H1 (cell line): ENCODE data around the gene PTGDS. TPM values are rescaled to one million over a fixed set of nuclear protein-coding genes. Genes with fewer than 3 reads are reported as not detected.

Experiments
- CTCF ChIA-PET: fragments of 300-600 bp; sonication (Branson Sonifier 250); formaldehyde crosslinking; loops from one replicate; lab custom pipeline; 2021; ENCODE audit not compliant: partially characterized antibody; lab: Charles Lee
- POLR2A ChIA-PET: fragments of 300-600 bp; sonication (Branson Sonifier 250); formaldehyde crosslinking; loops from one replicate; lab custom pipeline; 2021; ENCODE audit warnings: inconsistent platforms; ENCODE audit not compliant: partially characterized antibody; lab: Charles Lee
- DNase-seq, 2 experiments: peaks; one replicate each; pipeline versions ENCODE4 v3.0.0 to v3.0.0-alpha.2; 2010 to 2022; ENCODE audit warnings: low spot score in 2 of 2, low read depth in 1 of 2, mixed read lengths in 1 of 2
- FAIRE-seq: peaks from 2 replicates; lab custom pipeline; 2011; peaks lifted over from hg19 to GRCh38; lab: Jason Lieb, UNC
- H2AFZ ChIP-seq: 2 replicates; pipeline ENCODE4 v1.8.1; 2012; ENCODE audit warnings: low read length, inconsistent platforms
- H2AK5ac ChIP-seq: 2 replicates; pipeline ENCODE4 v1.6.1; 2013; ENCODE audit warnings: low read depth, low read length
- H2BK120ac ChIP-seq: replicated peaks from 2 replicates; pipeline ENCODE3; 2013; ENCODE audit warnings: low read depth, low read length, inconsistent platforms
- H2BK12ac ChIP-seq: 2 replicates; pipeline ENCODE4 v1.6.1; 2013; ENCODE audit warnings: low read depth, low read length
- H2BK15ac ChIP-seq: 2 replicates; pipeline ENCODE4 v1.6.1; 2013; ENCODE audit warnings: low read length
- H2BK20ac ChIP-seq: 2 replicates; pipeline ENCODE4 v1.6.1; 2013; ENCODE audit warnings: low read length
- H2BK5ac ChIP-seq: 2 replicates; pipeline ENCODE4 v1.6.1; 2013; ENCODE audit warnings: low read depth, low read length
- H3K14ac ChIP-seq: 2 replicates; pipeline ENCODE4 v1.6.1; 2013; ENCODE audit warnings: inconsistent platforms; ENCODE audit not compliant: insufficient read length
- H3K18ac ChIP-seq: 2 replicates; pipeline ENCODE4 v1.6.1; 2013; ENCODE audit warnings: low read length; ENCODE audit errors: extremely low read depth
- H3K23ac ChIP-seq: 2 replicates; pipeline ENCODE4 v1.6.1; 2013; ENCODE audit warnings: inconsistent platforms; ENCODE audit not compliant: insufficient read length
- H3K23me2 ChIP-seq: 2 replicates; pipeline ENCODE4 v1.6.1; 2013; ENCODE audit warnings: low read depth, low read length
- H3K27ac ChIP-seq: 2 replicates; pipeline ENCODE4 v1.6.1; 2011; ENCODE audit warnings: low read depth, low read length, inconsistent platforms
- H3K27me3 ChIP-seq, 4 experiments: replicated peaks in 1 of 4; 1 replicate in 1 of 4; 2 replicates in 3 of 4; pipeline versions ENCODE4 v1.6.1 to v1.8.1; 2011 to 2013; ENCODE audit warnings: low read length in 3 of 4, mild to moderate bottlenecking in 3 of 4, inconsistent platforms in 2 of 4, mixed read lengths in 2 of 4, moderate library complexity in 1 of 4; ENCODE audit not compliant: control insufficient read depth in 3 of 4, insufficient read depth in 3 of 4; ENCODE audit errors: extremely low read depth in 1 of 4
- H3K36me3 ChIP-seq, 4 experiments: 2 replicates each; pipeline versions ENCODE4 v1.6.1 to v1.8.1; 2011 to 2013; ENCODE audit warnings: mild to moderate bottlenecking in 4 of 4, low read length in 3 of 4, moderate library complexity in 2 of 4, control low read depth in 1 of 4, inconsistent platforms in 1 of 4; ENCODE audit not compliant: insufficient read depth in 4 of 4, control insufficient read depth in 2 of 4
- H3K4ac ChIP-seq: replicated peaks from 2 replicates; pipeline ENCODE3; 2013; ENCODE audit warnings: low read length, low read depth, mixed read lengths, inconsistent platforms; ENCODE audit not compliant: insufficient read length
- H3K4me1 ChIP-seq, 4 experiments: replicated peaks in 1 of 4; 1 replicate in 1 of 4; 2 replicates in 3 of 4; pipeline versions ENCODE4 v1.6.1 to v1.8.1; 2011 to 2013; ENCODE audit warnings: low read length in 3 of 4, inconsistent platforms in 2 of 4, mixed read lengths in 1 of 4; ENCODE audit not compliant: insufficient read depth in 4 of 4, control insufficient read depth in 3 of 4
- H3K4me2 ChIP-seq, 2 experiments: 2 replicates each; pipeline versions ENCODE4 v1.6.1 to v1.8.1; 2011 to 2013; ENCODE audit warnings: low read depth in 2 of 2, low read length in 2 of 2, control low read depth in 1 of 2, inconsistent platforms in 1 of 2, mild to moderate bottlenecking in 1 of 2; ENCODE audit not compliant: insufficient read depth in 1 of 2
- H3K4me3 ChIP-seq, 4 experiments: fragments of 200-600, 300-600 bp in 1 of 4; sonication (generic), shearing (Covaris generic), sonication (Bioruptor Twin) in 1 of 4; 2 replicates each; pipeline versions ENCODE4 v1.5.1 to v1.8.1; 2011 to 2016; ENCODE audit warnings: low read length in 4 of 4, low read depth in 3 of 4, control low read depth in 2 of 4, inconsistent platforms in 2 of 4, mild to moderate bottlenecking in 2 of 4, mixed read lengths in 1 of 4, moderate library complexity in 1 of 4; ENCODE audit not compliant: insufficient read depth in 2 of 4; ENCODE audit errors: extremely low read depth in 1 of 4
- H3K56ac ChIP-seq: replicated peaks from 2 replicates; pipeline ENCODE3; 2013; ENCODE audit warnings: low read depth, mild to moderate bottlenecking, mixed read lengths, low read length, inconsistent platforms; ENCODE audit not compliant: insufficient read length
- H3K79me1 ChIP-seq: 2 replicates; pipeline ENCODE4 v1.6.1; 2013; ENCODE audit warnings: low read depth, low read length, control low read depth
- H3K79me2 ChIP-seq, 2 experiments: 2 replicates each; pipeline versions ENCODE4 v1.6.1 to v1.8.1; 2012 to 2013; ENCODE audit warnings: low read length in 2 of 2, mild to moderate bottlenecking in 2 of 2, inconsistent platforms in 1 of 2; ENCODE audit not compliant: insufficient read depth in 2 of 2, control insufficient read depth in 1 of 2
- H3K9ac ChIP-seq, 4 experiments: replicated peaks in 1 of 4; 1 replicate in 1 of 4; 2 replicates in 3 of 4; pipeline versions ENCODE4 v1.6.1 to v1.8.1; 2011 to 2013; ENCODE audit warnings: low read depth in 3 of 4, low read length in 3 of 4, control low read depth in 2 of 4, mild to moderate bottlenecking in 2 of 4, moderate library complexity in 2 of 4, inconsistent platforms in 1 of 4; ENCODE audit errors: extremely low read depth in 1 of 4
- H3K9me3 ChIP-seq, 2 experiments: 2 replicates each; pipeline versions ENCODE4 v1.6.1 to v1.8.1; 2012 to 2013; ENCODE audit warnings: mild to moderate bottlenecking in 2 of 2, moderate library complexity in 2 of 2, control low read depth in 1 of 2, inconsistent platforms in 1 of 2, low read depth in 1 of 2, low read length in 1 of 2, mixed read lengths in 1 of 2; ENCODE audit not compliant: insufficient read depth in 2 of 2
- H4K20me1 ChIP-seq, 2 experiments: replicated peaks in 1 of 2; 2 replicates each; pipeline versions ENCODE3 to v1.8.1; 2011 to 2013; ENCODE audit warnings: inconsistent platforms in 2 of 2, low read length in 2 of 2, mild to moderate bottlenecking in 1 of 2; ENCODE audit not compliant: insufficient read depth in 2 of 2, control insufficient read depth in 1 of 2
- H4K5ac ChIP-seq: 2 replicates; pipeline ENCODE4 v1.6.1; 2013; ENCODE audit warnings: low read length, low read depth, mixed read lengths, inconsistent platforms; ENCODE audit not compliant: insufficient read length
- H4K8ac ChIP-seq: 2 replicates; pipeline ENCODE4 v1.8.0; 2013; ENCODE audit warnings: mild to moderate bottlenecking, moderate library complexity, low read length, inconsistent platforms; ENCODE audit not compliant: insufficient read depth; ENCODE audit errors: extremely low read depth
- H4K91ac ChIP-seq: replicated peaks from 2 replicates; pipeline ENCODE3; 2013; ENCODE audit warnings: low read length, mixed read lengths, inconsistent platforms; ENCODE audit not compliant: insufficient read length
- ASH2L ChIP-seq: fragments of 200-600, 300-600 bp; sonication (generic); IDR thresholded peaks from one replicate; pipeline ENCODE4 v1.7.1; 2017; ENCODE audit warnings: low read length
- BACH1 ChIP-seq: IDR thresholded peaks from 2 replicates; pipeline ENCODE4 v1.6.1; 2012; ENCODE audit warnings: low read length, improper control_type of control experiment
- BCL11A ChIP-seq, 2 experiments: IDR thresholded peaks; one replicate each; pipeline ENCODE4 v1.6.1; 2011; ENCODE audit warnings: low read depth in 2 of 2, low read length in 2 of 2, mild to moderate bottlenecking in 2 of 2
- CREB1 ChIP-seq: IDR thresholded peaks from 2 replicates; pipeline ENCODE4 v1.6.1; 2012; ENCODE audit warnings: inconsistent platforms
- CTBP2 ChIP-seq: IDR thresholded peaks from 2 replicates; pipeline ENCODE4 v1.7.0; 2011; ENCODE audit warnings: borderline replicate concordance, mild to moderate bottlenecking, moderate library complexity, mixed read lengths, low read length; ENCODE audit not compliant: insufficient read depth, insufficient read length
- EP300 ChIP-seq, 2 experiments: IDR thresholded peaks; 1 replicate in 1 of 2; 2 replicates in 1 of 2; pipeline ENCODE4 v1.6.1; 2011 to 2012; ENCODE audit warnings: low read depth in 2 of 2, low read length in 2 of 2, mild to moderate bottlenecking in 2 of 2, borderline replicate concordance in 1 of 2, inconsistent platforms in 1 of 2, moderate library complexity in 1 of 2
- JUND ChIP-seq: IDR thresholded peaks from 2 replicates; pipeline ENCODE4 v1.6.1; 2011; ENCODE audit warnings: mild to moderate bottlenecking, improper control_type of control experiment, low read length
- POLR2A ChIP-seq, 2 experiments: IDR thresholded peaks; 1 replicate in 1 of 2; 2 replicates in 1 of 2; pipeline ENCODE4 v1.6.1; 2011; ENCODE audit warnings: low read depth in 2 of 2, low read length in 2 of 2, mild to moderate bottlenecking in 2 of 2; ENCODE audit errors: control extremely low read depth in 1 of 2
- RXRA ChIP-seq: IDR thresholded peaks from 2 replicates; pipeline ENCODE4 v1.6.1; 2011; ENCODE audit warnings: low read depth, mild to moderate bottlenecking, low read length, moderate library complexity; ENCODE audit not compliant: insufficient read depth
- SIN3A ChIP-seq, 2 experiments: IDR thresholded peaks in 1 of 2; conservative IDR thresholded peaks in 1 of 2; 2 replicates each; pipeline ENCODE4 v1.6.1; 2011 to 2012; ENCODE audit warnings: low read length in 2 of 2, improper control_type of control experiment in 1 of 2, low read depth in 1 of 2, mild to moderate bottlenecking in 1 of 2
- SIX5 ChIP-seq: IDR thresholded peaks from 2 replicates; pipeline ENCODE4 v1.6.1; 2011; ENCODE audit warnings: mild to moderate bottlenecking, low read depth, low read length
- SP2 ChIP-seq: IDR thresholded peaks from 2 replicates; pipeline ENCODE4 v1.6.1; 2012; ENCODE audit warnings: mild to moderate bottlenecking, low read length, inconsistent platforms
- TBP ChIP-seq: IDR thresholded peaks from 2 replicates; pipeline ENCODE4 v1.6.1; 2011; ENCODE audit warnings: low read depth, low read length, improper control_type of control experiment
- TCF12 ChIP-seq: IDR thresholded peaks from 2 replicates; pipeline ENCODE4 v1.6.1; 2011; ENCODE audit warnings: low read depth, mild to moderate bottlenecking, low read length
- YY1 ChIP-seq: IDR thresholded peaks from 2 replicates; pipeline ENCODE4 v1.6.1; 2011; ENCODE audit warnings: low read depth, mild to moderate bottlenecking, low read length
- WGBS, 2 experiments: shearing (Covaris generic) in 1 of 2; methylation state at CpG; one replicate each; pipeline versions ENCODE4 v1.1.6 to v1.1.7; 2013 to 2015; ENCODE audit warnings: low lambda C conversion rate in 2 of 2, mixed read lengths in 2 of 2, inconsistent platforms in 1 of 2, low coverage in 1 of 2, missing lambda C conversion rate in 1 of 2; ENCODE audit not compliant: insufficient replicate concordance in 2 of 2, insufficient coverage in 1 of 2, insufficient read length in 1 of 2; ENCODE audit errors: extremely low coverage in 1 of 2, missing lambda C conversion rate in 1 of 2; 5-methylcytosine and 5-hydroxymethylcytosine counted together
- polyA plus RNA-seq, 7 experiments: library from polyadenylated mRNA; depleted of rRNA in 3 of 7; stranded (reverse) in 5 of 7; unstranded in 2 of 7; fragments of >200 nt in 5 of 7; fragments of 200-250 nt in 2 of 7; gene quantifications; 1 replicate in 5 of 7; 2 replicates in 1 of 7; 4 replicates in 1 of 7; pipeline versions ENCODE4 v1.2.1 to v1.2.3, GENCODE V29; 2011 to 2013; ENCODE audit warnings: missing spikeins in 2 of 7, mixed read lengths in 2 of 7
- total RNA-seq: library from RNA; stranded (reverse); fragmentation: NEBNext Ultra II Directional; extraction: Animal tissue kit (Norgen Biotek cat#: 25700); gene quantifications from 2 replicates; pipeline ENCODE4 v1.2.1, GENCODE V29; 2021

PTGDS gene
- total and polyA plus RNA-seq, 2 of the 8 experiments (the other 6 are each of a cell fraction or from before 2014, with no cell fraction given): 1.7 to 2.3 TPM

GRCh38 chr9:136939996-136940525 is 37.2 kb upstream of the PTGDS start:
- ChIA-PET POLR2A (interaction anchor here (0.9 kb wide), 1 partner anchor 9 kb away, joined by 3 read pairs; no protein-coding TSS in a partner anchor), CTCF (interaction anchor here (1.2 to 1.6 kb wide), 2 partner anchors 89 to 96 kb away, joined by 4 to 6 read pairs; partner anchors contain the start of gene ABCA2)
- TF ChIP-seq RXRA (no peak), TBP (no peak), JUND (no peak), BACH1 (no peak), TCF12 (no peak), YY1 (no peak), EP300 (IDR thresholded peaks at IDR 0.05; ENCODE audit: borderline replicate concordance in 1 of 2, low read depth in 2 of 2, low read length in 2 of 2) (no peak), CTBP2 (no peak), POLR2A (IDR thresholded peaks at IDR 0.05; ENCODE audit: control extremely low read depth in 1 of 2, low read depth in 2 of 2, low read length in 2 of 2) (no peak), SIN3A (conservative IDR thresholded peaks at IDR 0.05 in 1 of 2, IDR thresholded peaks at IDR 0.05 in 1 of 2; ENCODE audit: low read depth in 1 of 2, low read length in 2 of 2) (no peak), SIX5 (no peak), ASH2L (no peak), BCL11A (IDR thresholded peaks at IDR 0.05; ENCODE audit: low read depth in 2 of 2, low read length in 2 of 2) (no peak), CREB1 (no peak), SP2 (no peak)

More at GRCh38 chr9:136939996-136940525, 37.2 kb upstream of the PTGDS start:
- Histone ChIP-seq H4K5ac (no peak overlapping the region), H3K4me3 (no peak overlapping the region), H2BK5ac (no peak overlapping the region), H3K4me1 (peaks cover 0 to 9% (median 6%) of the 10 kb centered on the region in 4 experiments; a peak in 5 of 7 replicates), H2AK5ac (no peak overlapping the region), H3K23ac (no peak overlapping the region), H3K79me1 (no peaks in the 10 kb centered on the region; the same call in 1 of the 2 replicates), H3K56ac (no peak overlapping the region), H3K36me3 (peaks cover 12 to 34% (median 16%) of the 10 kb centered on the region in 4 experiments; a peak in 7 of 8 replicates), H2AFZ (no peak overlapping the region), H3K4ac (no peak overlapping the region), H3K23me2 (peaks cover 5% of the 10 kb centered on the region; the same call in 1 of the 2 replicates), H2BK15ac (no peak overlapping the region), H3K79me2 (peaks cover 0 to 3% of the 10 kb centered on the region in 2 experiments; a peak in 1 of 4 replicates), H3K9me3 (no peaks in the 10 kb centered on the region), H3K18ac (no peak overlapping the region), H4K20me1 (peaks cover 7 to 32% of the 10 kb centered on the region in 2 experiments), H2BK120ac (no peak overlapping the region), H3K4me2 (no peak overlapping the region), H3K27ac (no peak overlapping the region), H2BK20ac (no peak overlapping the region), H2BK12ac (no peak overlapping the region), H3K14ac (no peak overlapping the region), H4K91ac (no peak overlapping the region), H4K8ac (no peak overlapping the region; the same call in 1 of the 2 replicates), H3K9ac (no peak overlapping the region), H3K27me3 (no peaks in the 10 kb centered on the region)
- whole genome bisulfite sequencing, 2 experiments: 89% methylated on average over 16 of the region's 16 CpGs; no CpG with 5 or more reads in 1 of the 2 experiments
- no peak for DNase-seq
- no peak for FAIRE-seq
